ENCODE data around the gene TP53BP1.
A peak's percentile ranks its signal among the peaks of the same experiment; 100 is the strongest.
"Not testable (repeated sequence)": the region's sequence is repeated elsewhere in the genome, so short reads cannot be mapped to it uniquely, and the experiment has no call there.

The TP53BP1 gene, protein sequence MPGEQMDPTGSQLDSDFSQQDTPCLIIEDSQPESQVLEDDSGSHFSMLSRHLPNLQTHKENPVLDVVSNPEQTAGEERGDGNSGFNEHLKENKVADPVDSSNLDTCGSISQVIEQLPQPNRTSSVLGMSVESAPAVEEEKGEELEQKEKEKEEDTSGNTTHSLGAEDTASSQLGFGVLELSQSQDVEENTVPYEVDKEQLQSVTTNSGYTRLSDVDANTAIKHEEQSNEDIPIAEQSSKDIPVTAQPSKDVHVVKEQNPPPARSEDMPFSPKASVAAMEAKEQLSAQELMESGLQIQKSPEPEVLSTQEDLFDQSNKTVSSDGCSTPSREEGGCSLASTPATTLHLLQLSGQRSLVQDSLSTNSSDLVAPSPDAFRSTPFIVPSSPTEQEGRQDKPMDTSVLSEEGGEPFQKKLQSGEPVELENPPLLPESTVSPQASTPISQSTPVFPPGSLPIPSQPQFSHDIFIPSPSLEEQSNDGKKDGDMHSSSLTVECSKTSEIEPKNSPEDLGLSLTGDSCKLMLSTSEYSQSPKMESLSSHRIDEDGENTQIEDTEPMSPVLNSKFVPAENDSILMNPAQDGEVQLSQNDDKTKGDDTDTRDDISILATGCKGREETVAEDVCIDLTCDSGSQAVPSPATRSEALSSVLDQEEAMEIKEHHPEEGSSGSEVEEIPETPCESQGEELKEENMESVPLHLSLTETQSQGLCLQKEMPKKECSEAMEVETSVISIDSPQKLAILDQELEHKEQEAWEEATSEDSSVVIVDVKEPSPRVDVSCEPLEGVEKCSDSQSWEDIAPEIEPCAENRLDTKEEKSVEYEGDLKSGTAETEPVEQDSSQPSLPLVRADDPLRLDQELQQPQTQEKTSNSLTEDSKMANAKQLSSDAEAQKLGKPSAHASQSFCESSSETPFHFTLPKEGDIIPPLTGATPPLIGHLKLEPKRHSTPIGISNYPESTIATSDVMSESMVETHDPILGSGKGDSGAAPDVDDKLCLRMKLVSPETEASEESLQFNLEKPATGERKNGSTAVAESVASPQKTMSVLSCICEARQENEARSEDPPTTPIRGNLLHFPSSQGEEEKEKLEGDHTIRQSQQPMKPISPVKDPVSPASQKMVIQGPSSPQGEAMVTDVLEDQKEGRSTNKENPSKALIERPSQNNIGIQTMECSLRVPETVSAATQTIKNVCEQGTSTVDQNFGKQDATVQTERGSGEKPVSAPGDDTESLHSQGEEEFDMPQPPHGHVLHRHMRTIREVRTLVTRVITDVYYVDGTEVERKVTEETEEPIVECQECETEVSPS (N-terminal part only)

DNA sequence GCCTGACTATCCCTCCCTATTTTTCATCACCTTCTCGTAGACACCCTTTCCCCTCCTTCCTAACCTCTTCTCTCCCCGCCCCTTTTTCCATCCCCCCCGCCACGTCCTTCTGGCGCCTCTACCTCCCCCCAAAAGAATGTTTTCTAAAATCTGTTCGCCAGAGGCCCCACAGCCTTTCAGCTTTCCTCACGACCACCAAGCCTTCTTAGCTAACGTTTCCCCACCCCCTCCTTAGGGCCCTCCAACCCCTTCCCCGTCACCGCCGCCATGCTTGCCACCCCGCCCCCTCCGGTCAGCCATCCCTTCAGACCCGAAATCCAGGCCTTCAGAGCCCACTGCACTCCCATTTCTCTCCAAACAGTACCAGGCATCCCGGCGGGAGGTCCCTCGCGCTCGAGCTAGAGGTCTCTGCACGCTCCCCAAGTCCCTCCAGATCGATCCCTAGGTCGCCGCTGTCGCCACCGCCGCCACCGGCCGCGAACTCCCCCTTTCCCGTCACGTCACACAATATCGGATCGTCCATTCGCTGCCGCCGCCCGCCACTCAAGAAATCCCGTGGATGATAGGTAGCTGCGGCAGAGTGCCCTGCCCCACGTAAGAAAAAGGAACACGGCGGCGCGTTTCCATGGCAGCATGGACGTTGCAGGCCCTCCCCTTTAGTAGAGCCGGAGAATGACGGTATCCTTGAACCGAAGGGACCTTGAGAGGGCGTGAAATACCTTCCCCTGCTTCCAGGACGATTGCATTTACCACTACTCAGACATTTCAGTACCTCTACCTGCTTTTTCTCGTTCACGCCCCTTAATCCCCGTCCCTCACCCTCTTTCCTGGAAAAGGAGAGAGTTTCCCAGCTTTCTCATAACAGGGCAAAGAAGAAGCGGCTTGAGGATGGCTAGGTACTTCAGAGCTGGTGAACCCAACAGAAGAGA, at the start of gene TP53BP1:
Gene TP53BP1 (minus strand): TSS at position 484 of the 929 bp plus-strand sequence. CDS start 113 bp downstream, at position 371.
- peak; percentile 97 for DNase-seq

DNA sequence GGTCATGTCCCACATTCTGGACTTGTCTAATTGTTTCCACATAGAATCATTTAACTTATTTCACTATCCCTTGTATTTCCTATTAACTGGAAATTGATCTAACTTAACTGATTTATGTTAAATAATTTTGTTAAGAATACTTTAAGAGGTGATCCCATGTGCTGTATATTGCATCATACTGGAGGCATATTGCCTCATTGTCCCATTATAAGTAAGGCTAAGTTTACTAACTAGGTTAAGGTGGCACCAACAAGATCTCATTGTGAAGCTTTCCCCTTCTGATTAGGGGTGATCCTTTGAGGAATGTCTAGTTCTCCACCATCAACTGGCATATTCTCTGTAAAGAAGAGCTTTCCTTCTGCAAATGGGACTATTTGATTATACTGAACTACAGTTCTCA, 48.8 kb upstream of the TP53BP1 start:
- DNase-seq, result no peak

DNA sequence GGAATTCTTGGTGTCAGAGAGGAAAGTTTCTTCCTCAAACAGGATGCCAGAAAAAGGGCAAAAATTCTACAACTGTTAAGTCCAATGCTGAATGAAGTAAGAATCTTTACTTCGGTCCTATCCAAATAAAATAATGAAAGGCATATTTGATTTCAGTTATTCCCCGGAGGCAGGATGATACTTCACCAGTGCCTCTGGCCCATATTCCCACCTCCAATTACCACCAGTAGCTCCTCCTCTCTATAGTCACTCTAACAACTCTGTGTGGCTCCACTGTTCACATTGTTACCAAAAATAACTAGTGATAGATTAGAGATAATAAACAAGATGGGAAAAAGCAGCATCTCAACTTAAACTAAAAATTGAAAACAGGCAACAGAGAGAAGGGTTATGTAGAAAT, 45.1 kb upstream of the TP53BP1 start:
- no peak for DNase-seq

DNA sequence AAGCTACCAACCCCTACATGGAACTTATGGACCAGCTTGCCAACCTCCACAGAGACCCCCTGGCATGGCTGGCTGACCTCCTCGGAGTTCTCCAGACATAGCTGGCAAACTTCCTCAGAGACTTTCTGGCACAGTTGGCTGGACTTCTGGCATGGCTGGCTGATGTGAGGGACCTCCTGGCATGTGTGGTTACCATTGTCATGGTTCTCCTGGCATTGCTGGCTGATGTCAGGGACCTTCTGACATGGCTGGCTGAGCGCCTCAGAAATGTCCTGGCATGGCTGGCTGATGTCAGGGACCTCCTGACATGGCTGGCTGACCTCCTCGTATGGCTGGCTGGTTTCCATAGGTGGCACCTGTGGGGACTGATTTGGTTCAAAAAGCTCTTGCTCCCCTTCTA, 41.9 kb upstream of the TP53BP1 start:
- no peak for DNase-seq

DNA sequence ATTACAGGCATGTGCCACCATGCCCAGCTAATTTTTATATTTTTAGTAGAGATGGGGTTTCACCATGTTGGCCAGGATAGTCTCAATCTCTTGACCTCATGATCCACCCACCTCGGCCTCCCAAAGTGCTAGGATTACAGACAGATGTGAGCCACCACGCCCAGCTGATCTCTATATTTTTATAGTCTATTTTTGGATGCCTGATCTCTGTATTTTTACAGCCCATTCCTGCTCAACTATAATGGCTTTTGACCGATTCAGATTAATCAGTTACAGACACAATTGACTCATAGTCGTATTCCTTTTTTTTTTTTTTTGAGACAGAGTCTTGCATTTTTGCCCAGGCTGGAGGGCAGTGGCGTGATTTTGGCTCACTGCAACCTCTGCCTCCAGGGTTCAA, 39.9 kb upstream of the TP53BP1 start:
- not testable (repeated sequence) for DNase-seq

- DNase-seq, result no peak
These were observed 38.2 kb upstream of the TP53BP1 start for GRCh38 chr15:43531018-43531670.

GRCh38 chr15:43529587-43530345, 36.8 kb upstream of the TP53BP1 start:
- DNase-seq, result no peak

DNA sequence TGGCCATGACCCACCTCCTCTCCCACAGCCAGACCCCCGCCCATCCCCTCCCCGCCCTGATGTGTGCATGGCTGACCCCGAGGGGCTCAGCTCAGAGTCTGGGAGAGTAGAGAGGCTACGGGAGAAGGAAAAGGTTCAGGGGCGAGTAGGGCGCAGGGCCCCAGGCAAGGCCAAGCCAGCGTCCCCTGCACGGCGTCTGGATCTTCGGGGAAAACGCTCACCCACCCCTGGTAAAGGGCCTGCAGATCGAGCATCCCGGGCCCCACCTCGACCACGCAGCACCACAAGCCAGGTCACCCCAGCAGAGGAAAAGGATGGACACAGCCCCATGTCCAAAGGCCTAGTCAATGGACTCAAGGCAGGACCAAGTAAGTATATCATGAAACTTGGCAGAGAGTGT, 36.2 kb upstream of the TP53BP1 start:
- DNase-seq, result no peak

GRCh38 chr15:43528542-43529007, 35.6 kb upstream of the TP53BP1 start:
- no peak for DNase-seq

DNA sequence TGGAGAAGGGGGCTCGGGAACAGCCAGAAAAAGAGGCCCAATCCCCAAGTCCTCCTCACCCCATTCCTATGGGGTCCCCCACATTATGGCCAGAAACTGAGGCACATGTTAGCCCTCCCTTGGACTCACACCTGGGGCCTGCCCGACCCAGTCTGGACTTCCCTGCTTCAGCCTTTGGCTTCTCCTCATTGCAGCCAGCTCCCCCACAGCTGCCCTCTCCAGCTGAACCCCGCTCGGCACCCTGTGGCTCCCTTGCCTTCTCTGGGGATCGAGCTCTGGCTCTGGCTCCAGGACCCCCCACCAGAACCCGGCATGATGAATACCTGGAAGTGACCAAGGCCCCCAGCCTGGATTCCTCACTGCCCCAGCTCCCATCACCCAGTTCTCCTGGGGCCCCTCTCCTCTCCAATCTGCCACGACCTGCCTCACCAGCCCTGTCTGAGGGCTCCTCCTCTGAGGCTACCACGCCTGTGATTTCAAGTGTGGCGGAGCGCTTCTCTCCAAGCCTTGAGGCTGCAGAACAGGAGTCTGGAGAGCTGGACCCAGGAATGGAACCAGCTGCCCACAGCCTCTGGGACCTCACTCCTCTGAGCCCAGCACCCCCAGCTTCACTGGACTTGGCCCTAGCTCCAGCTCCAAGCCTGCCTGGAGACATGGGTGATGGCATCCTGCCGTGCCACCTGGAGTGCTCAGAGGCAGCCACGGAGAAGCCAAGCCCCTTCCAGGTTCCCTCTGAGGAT, 35.0 kb upstream of the TP53BP1 start:
- DNase-seq, result no peak

- DNase-seq, result no peak
These were observed 34.3 kb upstream of the TP53BP1 start for GRCh38 chr15:43527016-43527801.

GRCh38 chr15:43526261-43526930, 33.4 kb upstream of the TP53BP1 start:
- DNase-seq, result no peak

DNA sequence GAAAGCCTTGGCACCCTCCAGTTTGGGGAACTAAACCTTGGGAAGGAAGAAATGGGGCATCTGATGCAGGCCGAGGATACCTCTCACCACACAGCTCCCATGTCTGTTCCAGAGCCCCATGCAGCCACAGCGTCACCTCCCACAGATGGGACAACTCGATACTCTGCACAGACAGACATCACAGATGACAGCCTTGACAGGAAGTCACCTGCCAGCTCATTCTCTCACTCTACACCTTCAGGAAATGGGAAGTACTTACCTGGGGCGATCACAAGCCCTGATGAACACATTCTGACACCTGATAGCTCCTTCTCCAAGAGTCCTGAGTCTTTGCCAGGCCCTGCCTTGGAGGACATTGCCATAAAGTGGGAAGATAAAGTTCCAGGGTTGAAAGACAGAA, 32.2 kb upstream of the TP53BP1 start:
- DNase-seq, result no peak

GRCh38 chr15:43524254-43524845, 31.4 kb upstream of the TP53BP1 start:
- no peak for DNase-seq

DNA sequence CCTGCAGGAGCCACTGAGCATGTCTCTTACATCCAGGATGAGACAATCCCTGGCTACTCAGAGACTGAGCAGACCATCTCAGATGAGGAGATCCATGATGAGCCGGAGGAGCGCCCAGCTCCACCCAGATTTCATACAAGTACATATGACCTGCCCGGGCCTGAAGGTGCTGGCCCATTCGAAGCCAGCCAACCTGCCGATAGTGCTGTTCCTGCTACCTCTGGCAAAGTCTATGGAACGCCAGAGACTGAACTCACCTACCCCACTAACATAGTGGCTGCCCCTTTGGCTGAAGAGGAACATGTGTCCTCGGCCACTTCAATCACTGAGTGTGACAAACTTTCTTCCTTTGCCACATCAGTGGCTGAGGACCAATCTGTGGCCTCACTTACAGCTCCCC, 30.7 kb upstream of the TP53BP1 start:
- DNase-seq, result no peak

DNA sequence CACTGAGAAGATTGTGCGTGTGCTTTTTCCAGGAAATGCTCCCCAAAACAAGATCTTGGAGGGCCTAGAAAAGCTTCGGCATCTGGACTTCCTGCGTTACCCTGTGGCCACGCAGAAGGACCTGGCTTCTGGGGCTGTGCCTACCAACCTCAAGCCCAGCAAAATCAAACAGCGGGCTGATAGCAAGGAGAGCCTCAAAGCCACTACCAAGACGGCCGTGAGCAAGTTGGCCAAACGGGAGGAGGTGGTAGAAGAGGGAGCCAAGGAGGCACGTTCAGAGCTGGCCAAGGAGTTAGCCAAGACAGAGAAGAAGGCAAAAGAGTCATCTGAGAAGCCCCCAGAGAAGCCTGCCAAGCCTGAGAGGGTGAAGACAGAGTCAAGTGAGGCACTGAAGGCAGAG, 29.3 kb upstream of the TP53BP1 start:
- DNase-seq, result no peak

DNA sequence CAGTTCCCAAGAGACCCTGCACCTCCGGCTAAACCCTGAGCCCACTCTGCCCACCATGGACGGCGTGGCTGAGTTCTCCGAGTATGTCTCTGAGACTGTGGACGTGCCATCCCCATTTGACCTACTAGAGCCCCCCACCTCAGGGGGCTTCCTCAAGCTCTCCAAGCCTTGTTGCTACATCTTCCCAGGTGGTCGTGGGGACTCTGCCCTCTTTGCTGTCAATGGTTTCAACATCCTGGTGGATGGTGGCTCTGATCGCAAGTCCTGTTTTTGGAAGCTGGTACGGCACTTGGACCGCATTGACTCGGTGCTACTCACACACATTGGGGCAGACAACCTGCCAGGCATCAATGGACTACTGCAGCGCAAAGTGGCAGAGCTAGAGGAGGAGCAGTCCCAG, 28.5 kb upstream of the TP53BP1 start:
- DNase-seq, result no peak

DNA sequence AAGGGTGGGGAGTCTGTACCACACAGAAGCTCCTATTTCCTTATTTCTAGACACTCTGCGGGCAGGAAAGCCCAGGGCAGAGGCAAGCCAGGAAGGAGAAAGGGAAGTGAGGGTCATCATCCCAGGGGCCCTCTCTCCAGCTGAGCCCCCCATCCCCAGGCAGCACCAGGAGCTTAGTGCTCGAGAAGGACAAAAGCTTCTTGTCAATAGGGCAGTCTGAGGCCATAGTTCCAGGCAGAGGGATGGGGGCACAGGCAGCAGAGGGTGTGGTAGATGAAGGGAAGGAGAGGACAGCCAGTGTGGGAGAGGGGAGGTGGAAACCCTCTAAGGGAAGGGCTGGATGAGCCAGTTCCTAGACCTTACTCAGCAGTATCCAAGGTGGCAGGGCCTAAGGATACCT, 27.2 kb upstream of the TP53BP1 start:
- no peak for DNase-seq

Measured in left hindlimb (tissue), 1 donor.